Stomach (tissue), 9 donors: ENCODE results near the gene RBMS1. TPM values are rescaled to one million over a fixed set of nuclear protein-coding genes. Genes with fewer than 3 reads are reported as not detected.
"Not testable (repeated sequence)": the region's sequence is repeated elsewhere in the genome, so short reads cannot be mapped to it uniquely, and the experiment has no call there.

Experiments
- DNase-seq, 2 donors: peaks; one replicate each; pipeline versions ENCODE4 v3.0.0 to v3.0.0-alpha.2; 2013 to 2019
- H3K27ac ChIP-seq, 5 donors: fragments of 200-600 bp in 4 of 5; sonication (generic) in 4 of 5; one replicate each; pipeline ENCODE4 v1.5.1; 2013 to 2019; ENCODE audit warnings: mild to moderate bottlenecking in 1 of 5, moderate library complexity in 1 of 5
- H3K27me3 ChIP-seq, 3 donors: fragments of 200-600 bp; sonication (generic); one replicate each; pipeline ENCODE4 v1.5.1; 2017 to 2019; ENCODE audit warnings: mixed run types in 1 of 3
- H3K36me3 ChIP-seq, 4 donors: fragments of 200-600 bp; sonication (generic); 1 replicate in 3 of 4; 2 replicates in 1 of 4; pipeline ENCODE4 v1.5.1; 2016 to 2019
- H3K4me1 ChIP-seq, 4 donors: fragments of 200-600 bp; sonication (generic); one replicate each; pipeline ENCODE4 v1.5.1; 2016 to 2019
- H3K4me3 ChIP-seq, 4 donors: fragments of 200-600 bp; sonication (generic) in 3 of 4; one replicate each; pipeline ENCODE4 v1.5.1; 2016 to 2019; ENCODE audit warnings: mild to moderate bottlenecking in 1 of 4
- H3K9me3 ChIP-seq, 4 donors: fragments of 200-600 bp; sonication (generic); one replicate each; pipeline ENCODE4 v1.5.1; 2016 to 2019
- EP300 ChIP-seq: sonication (generic); formaldehyde crosslinking; IDR thresholded peaks from one replicate; pipeline ENCODE4 v1.6.1; 2017; ENCODE audit warnings: antibody characterized with exemption
- POLR2A ChIP-seq, 4 donors: fragments of 450-650 bp; IDR thresholded peaks; one replicate each; pipeline ENCODE4 v1.6.1; 2016; ENCODE audit warnings: antibody characterized with exemption in 4 of 4, control low read depth in 2 of 4, mild to moderate bottlenecking in 1 of 4, moderate library complexity in 1 of 4
- POLR2AphosphoS5 ChIP-seq, 3 donors: sonication (generic); formaldehyde crosslinking; IDR thresholded peaks; one replicate each; pipeline ENCODE4 v1.6.1; 2016; ENCODE audit warnings: antibody characterized with exemption in 3 of 3
- WGBS, 5 donors: extraction: QIAGEN DNeasy Blood & Tissue Kit in 3 of 5; methylation state at CpG; one replicate each; pipeline versions ENCODE4 v1.1.5 to v1.1.7; 2013 to 2018; 5-methylcytosine and 5-hydroxymethylcytosine counted together
- intact Hi-C: fragments of 100-400 bp; cut with DNase I; formaldehyde crosslinking; loops from one replicate; pipeline ENCODE4 v1.15.1; 2023; ENCODE audit warnings: low total_unique reads
- polyA plus RNA-seq, 3 donors: library from polyadenylated mRNA; stranded (reverse); fragments of 200-250 nt; gene quantifications; one replicate each; pipeline ENCODE4 v1.2.3, GENCODE V29; 2013
- total RNA-seq, 5 donors: library from RNA; depleted of rRNA; stranded (reverse); fragments of >200 nt; gene quantifications; one replicate each; pipeline versions ENCODE4 v1.1.0 to v1.2.3, GENCODE V29; 2014 to 2016
- TF ChIP-seq, protein P1 (sequence below), 7 experiments: fragments of 450-650 bp in 4 of 7; fragments of 200-600 bp in 3 of 7; sonication (generic) in 3 of 7; IDR thresholded peaks; one replicate each; pipeline ENCODE4 v1.5.1; 2016 to 2019; ENCODE audit warnings: antibody characterized with exemption in 7 of 7, control low read depth in 2 of 7, mild to moderate bottlenecking in 1 of 7
- donor health status: healthy with polysubstance abuse.
- donor health status: Bipolar disorder and iron deficiency.
- donor health status: healthy.

The RBMS1 gene
- total and polyA plus RNA-seq, 8 donors, result 4.3 to 134 (median 27.8) TPM

DNA sequence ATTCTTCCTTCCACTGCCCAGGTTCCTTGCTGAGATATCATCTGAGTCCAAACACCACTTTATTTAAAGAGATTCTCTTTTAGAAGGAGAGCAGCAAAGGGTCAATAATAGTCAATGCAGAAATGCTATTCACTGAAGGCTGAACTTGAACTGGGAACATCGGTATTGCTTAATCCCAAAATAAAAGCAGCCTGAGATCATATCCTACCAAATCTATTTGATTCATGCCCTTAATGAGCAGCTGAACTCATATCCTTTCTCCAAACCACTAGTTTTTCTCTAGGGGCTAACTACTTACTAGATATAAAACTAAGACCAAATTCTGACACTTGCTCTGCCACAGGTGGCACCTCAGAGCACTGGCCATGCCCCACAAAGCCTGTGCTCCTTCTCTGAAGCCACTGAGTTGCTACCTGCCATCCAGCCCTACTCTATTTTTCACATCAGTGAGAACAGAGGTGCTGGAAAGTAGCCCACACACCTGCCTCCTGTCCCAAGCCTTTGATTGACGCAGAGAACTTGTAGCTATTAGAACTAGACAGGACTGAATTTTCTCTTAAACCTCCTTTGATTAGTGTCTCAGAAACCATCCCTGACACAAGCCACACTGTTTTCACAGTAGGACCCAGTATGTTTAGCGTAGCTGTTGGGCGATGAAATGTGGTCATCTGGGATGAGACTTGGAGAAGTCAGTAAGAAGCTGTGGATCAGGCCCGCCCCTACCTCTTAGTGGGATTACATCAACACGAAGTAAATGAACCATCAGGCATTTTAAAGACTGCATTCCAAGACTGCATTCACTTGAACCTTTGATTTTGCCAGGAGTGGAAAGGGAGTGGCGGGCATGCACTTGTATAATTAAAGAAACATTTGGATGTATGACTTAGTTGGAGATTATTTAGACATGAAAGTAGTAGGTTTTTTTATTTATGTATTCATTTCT, 124.3 kb downstream of the RBMS1 start:
- WGBS, 5 donors, result 80 to 90% (median 84%) methylated on average over 7 of the region's 7 CpGs
- intact Hi-C loops, result no loop called here
- no peak for DNase-seq
- no peak overlapping the region for H3K4me3 ChIP-seq
- TF ChIP-seq, protein P1, sequence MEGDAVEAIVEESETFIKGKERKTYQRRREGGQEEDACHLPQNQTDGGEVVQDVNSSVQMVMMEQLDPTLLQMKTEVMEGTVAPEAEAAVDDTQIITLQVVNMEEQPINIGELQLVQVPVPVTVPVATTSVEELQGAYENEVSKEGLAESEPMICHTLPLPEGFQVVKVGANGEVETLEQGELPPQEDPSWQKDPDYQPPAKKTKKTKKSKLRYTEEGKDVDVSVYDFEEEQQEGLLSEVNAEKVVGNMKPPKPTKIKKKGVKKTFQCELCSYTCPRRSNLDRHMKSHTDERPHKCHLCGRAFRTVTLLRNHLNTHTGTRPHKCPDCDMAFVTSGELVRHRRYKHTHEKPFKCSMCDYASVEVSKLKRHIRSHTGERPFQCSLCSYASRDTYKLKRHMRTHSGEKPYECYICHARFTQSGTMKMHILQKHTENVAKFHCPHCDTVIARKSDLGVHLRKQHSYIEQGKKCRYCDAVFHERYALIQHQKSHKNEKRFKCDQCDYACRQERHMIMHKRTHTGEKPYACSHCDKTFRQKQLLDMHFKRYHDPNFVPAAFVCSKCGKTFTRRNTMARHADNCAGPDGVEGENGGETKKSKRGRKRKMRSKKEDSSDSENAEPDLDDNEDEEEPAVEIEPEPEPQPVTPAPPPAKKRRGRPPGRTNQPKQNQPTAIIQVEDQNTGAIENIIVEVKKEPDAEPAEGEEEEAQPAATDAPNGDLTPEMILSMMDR (IDR thresholded peaks at IDR 0.05), result no peak
- TF ChIP-seq POLR2AphosphoS5 (IDR thresholded peaks at IDR 0.05), result no peak
- TF ChIP-seq EP300, result no peak
- no peak for TF ChIP-seq POLR2A (IDR thresholded peaks at IDR 0.05)
- peaks cover 0 to 10% (median 0%) of the 10 kb centered on the region in 4 donors for H3K36me3 ChIP-seq
- H3K4me1 ChIP-seq, result peaks cover 47 to 100% (median 73%) of the 10 kb centered on the region in 4 donors
- H3K27ac ChIP-seq, result peak overlapping the region in 3 of 5 donors; percentile 30 to 53 (median 49)
- H3K27me3 ChIP-seq, result no peaks in the 10 kb centered on the region
- H3K9me3 ChIP-seq, result no peaks in the 10 kb centered on the region

DNA sequence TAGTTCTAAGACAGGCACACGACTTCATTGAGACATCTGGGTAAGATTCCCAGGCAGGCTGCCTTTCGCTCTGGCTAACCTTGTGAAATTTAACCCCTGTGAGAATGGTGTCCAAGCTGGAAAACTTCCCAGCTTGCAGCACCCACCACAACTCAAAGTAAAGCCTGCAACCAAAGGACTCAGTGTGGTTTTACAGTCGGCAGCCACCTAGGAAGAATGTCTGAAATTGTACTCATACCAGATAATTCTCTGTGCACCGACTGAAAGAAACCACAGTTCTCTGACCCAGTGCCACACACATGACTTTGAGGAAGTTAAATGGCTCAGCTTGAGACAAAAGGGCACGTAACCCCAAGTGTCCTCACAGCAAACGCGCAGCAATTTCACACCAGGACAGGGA, 125.7 kb downstream of the RBMS1 start:
- peaks cover 0 to 10% (median 0%) of the 10 kb centered on the region in 4 donors for H3K36me3 ChIP-seq
- no peaks in the 10 kb centered on the region for H3K9me3 ChIP-seq
- H3K27me3 ChIP-seq, result no peaks in the 10 kb centered on the region
- peak overlapping the region in 3 of 5 donors; percentile 30 to 53 (median 49) for H3K27ac ChIP-seq
- H3K4me1 ChIP-seq, result peaks cover 51 to 100% (median 74%) of the 10 kb centered on the region in 4 donors
- intact Hi-C loops, result no loop called here
- WGBS, 5 donors, result 47 to 64% (median 59%) methylated on average over 7 of the region's 7 CpGs
- no peak overlapping the region for H3K4me3 ChIP-seq
- peak in 1 of 2 donors; percentile 28 for DNase-seq
- TF ChIP-seq POLR2A (IDR thresholded peaks at IDR 0.05), result no peak
- no peak for TF ChIP-seq POLR2AphosphoS5 (IDR thresholded peaks at IDR 0.05)
- TF ChIP-seq, protein P1 (IDR thresholded peaks at IDR 0.05), result no peak
- TF ChIP-seq EP300, result no peak

DNA sequence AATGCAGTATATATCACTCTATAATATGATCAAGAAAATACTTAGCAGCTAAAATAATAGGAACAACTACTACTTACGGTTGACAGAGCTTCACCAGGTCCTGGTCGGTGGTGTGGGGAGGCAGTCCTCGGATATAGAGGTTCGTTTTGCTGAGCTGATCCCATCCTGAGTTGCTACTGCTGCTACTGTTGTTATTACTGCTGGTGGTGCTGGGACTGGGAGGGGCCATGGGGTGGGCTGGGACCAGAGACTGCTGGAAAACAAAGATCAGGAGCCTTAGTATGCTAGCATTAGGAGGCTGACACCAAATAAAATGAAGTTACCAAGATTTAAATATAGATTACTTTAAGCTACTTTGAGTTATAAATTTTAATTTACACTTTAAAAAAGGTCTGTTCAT, 126.5 kb downstream of the RBMS1 start:
- Histone ChIP-seq H3K27ac (peak overlapping the region in 1 of 5 donors; percentile 30), H3K4me1 (peaks cover 45 to 100% (median 72%) of the 10 kb centered on the region in 4 donors), H3K36me3 (peaks cover 0 to 10% (median 0%) of the 10 kb centered on the region in 4 donors)
- intact Hi-C loops, DNase-seq, H3K4me3 ChIP-seq, H3K9me3 ChIP-seq, H3K27me3 ChIP-seq: not testable (repeated sequence)
- WGBS, 5 donors, result 66 to 82% (median 81%) methylated on average over 4 of the region's 4 CpGs

DNA sequence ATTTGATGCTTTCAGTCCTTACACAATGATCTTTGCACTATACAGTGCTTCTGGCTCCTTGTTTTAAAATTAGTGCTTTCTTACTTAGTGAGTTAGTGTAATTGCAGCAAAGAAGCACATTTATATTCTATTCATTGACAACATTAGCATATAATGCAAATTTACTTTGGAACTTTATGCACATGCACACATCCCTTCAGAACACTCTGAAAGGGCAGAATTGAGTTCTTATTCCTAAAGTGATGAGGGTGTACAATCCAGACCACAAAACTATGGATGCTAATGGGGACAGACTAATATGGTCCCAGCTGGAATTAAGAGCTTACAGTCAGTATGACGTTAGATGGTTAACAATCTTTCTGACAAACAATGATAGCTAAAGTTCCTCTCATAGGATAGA, 127.1 kb downstream of the RBMS1 start:
- WGBS, 5 donors, result 58 to 89% (median 87%) methylated on average over 1 of the region's 1 CpG

More for the DNA sequence above, 127.1 kb downstream of the RBMS1 start:
- no peak overlapping the region for H3K4me3 ChIP-seq
- H3K36me3 ChIP-seq, result peaks cover 0 to 10% (median 0%) of the 10 kb centered on the region in 4 donors
- TF ChIP-seq POLR2AphosphoS5 (IDR thresholded peaks at IDR 0.05) (no peak), POLR2A (IDR thresholded peaks at IDR 0.05) (no peak), EP300 (no peak)
- TF ChIP-seq, protein P1 (IDR thresholded peaks at IDR 0.05), result no peak
- peaks cover 38 to 100% (median 69%) of the 10 kb centered on the region in 4 donors for H3K4me1 ChIP-seq
- H3K9me3 ChIP-seq, result no peaks in the 10 kb centered on the region
- H3K27me3 ChIP-seq, result no peaks in the 10 kb centered on the region
- intact Hi-C loops, result no loop called here
- no peak overlapping the region for H3K27ac ChIP-seq
- DNase-seq, result no peak
